ENCODE results near the gene SYT5. TPM values are rescaled to one million over a fixed set of nuclear protein-coding genes. Genes with fewer than 3 reads are reported as not detected.
"Not testable (repeated sequence)": the region's sequence is repeated elsewhere in the genome, so short reads cannot be mapped to it uniquely, and the experiment has no call there.

Gene SYT5
- total and polyA plus RNA-seq, 2 of the 13 experiments (the other 11 are each of a cell fraction or from before 2014, with no cell fraction given): not detected

- TF ChIP-seq PAXIP1 (CRISPR knock-in tag; conservative IDR thresholded peaks at IDR 0.05) (no peak), NFE2L2 (IDR thresholded peaks at IDR 0.05; ENCODE audit: low read length) (no peak)
Measured at GRCh38 chr19:55172741-55173140, 7.3 kb downstream of the SYT5 start (continued).

GRCh38 chr19:55172318-55172717 is 7.8 kb downstream of the SYT5 start:
- H4K20me1 ChIP-seq (ENCODE audit: insufficient read depth, low read length); in situ Hi-C loops (cut with HindIII; ENCODE audit: extremely low pct_ligation_motif_present, low pct_unique_long_range_greater_than_20kb); H3K36me3 ChIP-seq (replicated peaks in 1 of 2; ENCODE audit: control insufficient read depth in 1 of 2, insufficient read depth in 2 of 2, low read length in 2 of 2); H3K79me2 ChIP-seq (ENCODE audit: insufficient read depth, low read length); H3K27ac ChIP-seq (ENCODE audit: extremely low read length, insufficient read depth, low read length); H3K9ac ChIP-seq (ENCODE audit: insufficient read depth, low read depth, low read length); BruUV-seq (replicated peaks); FAIRE-seq; H3K9me3 ChIP-seq (ENCODE audit: low read length); DNase-seq (ENCODE audit: low spot score); CTCF ChIA-PET (ENCODE audit: low intra/inter-chr PET ratio, low total read pairs); H2AFZ ChIP-seq (ENCODE audit: low read length); H3K4me3 ChIP-seq (replicated peaks in 1 of 3; ENCODE audit: insufficient read depth in 1 of 3, low read depth in 2 of 3, low read length in 3 of 3); POLR2A ChIA-PET; ATAC-seq; intact Hi-C loops (cut with micrococcal nuclease; ENCODE audit: unreplicated experiment); H3K4me2 ChIP-seq (ENCODE audit: low read depth, low read length): not testable (repeated sequence)
- 48% methylated on average over 9 of the region's 9 CpGs for WGBS (ENCODE audit: low lambda C conversion rate)
- Histone ChIP-seq H3K27me3 (ENCODE audit: control insufficient read depth in 1 of 2, insufficient read depth in 2 of 2, low read length in 2 of 2) (peaks cover 3 to 39% of the 10 kb centered on the region in 2 experiments), H3K4me1 (ENCODE audit: insufficient read depth, low read length) (peaks cover 19% of the 10 kb centered on the region)

- Histone ChIP-seq H3K4me1 (ENCODE audit: insufficient read depth, low read length) (peaks cover 24% of the 10 kb centered on the region), H2AFZ (ENCODE audit: low read length) (no peak overlapping the region), H3K4me2 (ENCODE audit: low read depth, low read length) (no peak overlapping the region), H3K27ac (ENCODE audit: extremely low read length, insufficient read depth, low read length) (no peak overlapping the region), H3K9ac (ENCODE audit: insufficient read depth, low read depth, low read length) (no peak overlapping the region), H3K27me3 (ENCODE audit: control insufficient read depth in 1 of 2, insufficient read depth in 2 of 2, low read length in 2 of 2) (peaks cover 3 to 30% of the 10 kb centered on the region in 2 experiments; a peak in 4 of 5 replicates), H4K20me1 (ENCODE audit: insufficient read depth, low read length) (no peaks in the 10 kb centered on the region), H3K9me3 (ENCODE audit: low read length) (no peaks in the 10 kb centered on the region), H3K36me3 (replicated peaks in 1 of 2; ENCODE audit: control insufficient read depth in 1 of 2, insufficient read depth in 2 of 2, low read length in 2 of 2) (no peaks in the 10 kb centered on the region), H3K79me2 (ENCODE audit: insufficient read depth, low read length) (no peaks in the 10 kb centered on the region), H3K4me3 (replicated peaks in 1 of 3; ENCODE audit: insufficient read depth in 1 of 3, low read depth in 2 of 3, low read length in 3 of 3) (no peak overlapping the region)
- in situ Hi-C loops (cut with HindIII; ENCODE audit: extremely low pct_ligation_motif_present, low pct_unique_long_range_greater_than_20kb) (no loop called here), intact Hi-C loops (cut with micrococcal nuclease; ENCODE audit: unreplicated experiment) (no loop called here)
- ATAC-seq: no peak
- no peak for DNase-seq (ENCODE audit: low spot score)
- 64% methylated on average over 5 of the region's 5 CpGs for WGBS (ENCODE audit: low lambda C conversion rate)
- FAIRE-seq: no peak
- ChIA-PET POLR2A (no interaction called here), CTCF (ENCODE audit: low intra/inter-chr PET ratio, low total read pairs) (no interaction called here)
- no TSS peak for BruUV-seq (replicated peaks)
- TF ChIP-seq PBX3 (CRISPR knock-in tag; IDR thresholded peaks at IDR 0.05; ENCODE audit: borderline replicate concordance) (no peak), RARA (CRISPR knock-in tag; IDR thresholded peaks at IDR 0.05) (no peak), ZNF432 (CRISPR knock-in tag; IDR thresholded peaks at IDR 0.05; ENCODE audit: borderline replicate concordance) (no peak), ZNF574 (CRISPR knock-in tag; IDR thresholded peaks at IDR 0.05) (no peak), ISL2 (CRISPR knock-in tag; IDR thresholded peaks at IDR 0.05) (no peak)
Measured at GRCh38 chr19:55171440-55171839, 8.6 kb downstream of the SYT5 start.
